Measurements from ENCODE around the gene RNPS1.

RNPS1 gene

GRCh38 chr16:2233872-2234812 lies 33.8 kb downstream of the RNPS1 start:
- no peak for DNase-seq

- no peak for DNase-seq
Observed at GRCh38 chr16:2233046-2233775, 34.7 kb downstream of the RNPS1 start.

- no peak for DNase-seq
Observed at GRCh38 chr16:2232094-2232990, 35.6 kb downstream of the RNPS1 start.

GRCh38 chr16:2231016-2231931 lies 36.7 kb downstream of the RNPS1 start:
- DNase-seq: no peak

GRCh38 chr16:2230376-2230775 lies 37.5 kb downstream of the RNPS1 start:
- DNase-seq: no peak

GRCh38 chr16:2229632-2230250 lies 38.2 kb downstream of the RNPS1 start:
- DNase-seq: no peak

GRCh38 chr16:2229091-2229490 lies 38.8 kb downstream of the RNPS1 start:
- DNase-seq: no peak

GRCh38 chr16:2228161-2228824 lies 39.6 kb downstream of the RNPS1 start:
- DNase-seq: no peak

GRCh38 chr16:2226918-2227317 lies 41.0 kb downstream of the RNPS1 start:
- DNase-seq: no peak

GRCh38 chr16:2226245-2226793 lies 41.6 kb downstream of the RNPS1 start:
- no peak for DNase-seq

- DNase-seq: peak; percentile 43
Observed at GRCh38 chr16:2223942-2224486, 43.9 kb downstream of the RNPS1 start.

GRCh38 chr16:2223221-2223941 lies 44.5 kb downstream of the RNPS1 start, which contains the start of gene E4F1:
E4F1 (plus strand) TSS chr16:2223591; CDS start chr16:2223614, 23 bp downstream.
- DNase-seq: peak; percentile 100

- no peak for DNase-seq
Observed at GRCh38 chr16:2216330-2216729, 51.6 kb downstream of the RNPS1 start.

GRCh38 chr16:2214719-2214968 lies 53.3 kb downstream of the RNPS1 start, which contains the start of gene PGP:
PGP (minus strand) TSS chr16:2214840; CDS start chr16:2214777, 63 bp downstream.
- no peak for DNase-seq

- no peak for DNase-seq
Observed at GRCh38 chr16:2213817-2214718, 53.9 kb downstream of the RNPS1 start.

GRCh38 chr16:2212362-2213324 lies 55.3 kb downstream of the RNPS1 start:
- DNase-seq: no peak

GRCh38 chr16:2211923-2212347 lies 56.0 kb downstream of the RNPS1 start:
- no peak for DNase-seq

Measured in activated CD4-positive, alpha-beta T cell treated with anti-CD3 and anti-CD28 coated beads, Interleukin-10, Interleukin-2, amounts not matched to agents 100 ng/mL and 50 ng/mL, durations not matched to agents 16 hours and 8 hours (primary cell).